ENCODE measurements around the gene ISCA2.
"Not testable (repeated sequence)": the region's sequence is repeated elsewhere in the genome, so short reads cannot be mapped to it uniquely, and the experiment has no call there.

ISCA2 gene

DNA sequence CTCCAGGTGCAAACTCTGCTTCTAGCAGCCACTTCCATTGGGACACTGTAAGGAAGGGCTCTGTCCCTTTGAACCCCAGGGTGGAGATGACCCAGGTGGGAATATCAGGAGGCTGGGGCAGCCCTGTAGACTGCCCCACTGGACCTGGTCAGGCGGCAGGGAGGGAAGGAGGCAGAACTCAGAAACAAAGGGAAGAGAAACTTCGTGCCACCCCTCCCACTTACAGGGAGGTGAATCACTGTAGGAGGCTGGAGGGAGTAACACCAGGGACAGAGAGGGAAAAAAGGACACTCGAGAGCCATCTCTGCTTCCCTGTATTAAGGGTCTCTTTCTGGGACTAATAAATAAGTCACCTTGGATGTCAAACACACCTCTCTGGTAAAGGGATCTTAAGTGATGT is 37.4 kb downstream of the ISCA2 start:
- no peak for DNase-seq

DNA sequence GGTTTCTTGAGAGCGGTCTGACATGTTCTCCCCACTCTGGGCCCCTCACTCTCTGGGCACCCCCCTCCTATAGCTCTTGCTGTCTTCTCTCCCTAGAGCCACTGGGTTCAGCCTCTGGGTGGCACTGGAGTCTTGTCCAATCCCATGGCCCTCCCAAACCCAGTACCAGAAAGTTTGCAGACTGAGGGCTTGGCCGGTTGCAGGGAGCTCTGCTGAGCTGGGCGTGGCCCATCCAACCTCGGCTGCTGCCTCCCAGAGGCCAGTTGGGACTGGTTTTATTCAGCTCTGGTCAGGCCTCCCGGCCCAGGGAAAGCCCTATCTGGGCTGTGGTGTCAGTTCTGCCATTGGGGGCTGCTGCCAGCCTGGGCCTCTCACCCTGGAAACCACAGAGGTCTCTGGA is 37.9 kb downstream of the ISCA2 start:
- DNase-seq = no peak

DNA sequence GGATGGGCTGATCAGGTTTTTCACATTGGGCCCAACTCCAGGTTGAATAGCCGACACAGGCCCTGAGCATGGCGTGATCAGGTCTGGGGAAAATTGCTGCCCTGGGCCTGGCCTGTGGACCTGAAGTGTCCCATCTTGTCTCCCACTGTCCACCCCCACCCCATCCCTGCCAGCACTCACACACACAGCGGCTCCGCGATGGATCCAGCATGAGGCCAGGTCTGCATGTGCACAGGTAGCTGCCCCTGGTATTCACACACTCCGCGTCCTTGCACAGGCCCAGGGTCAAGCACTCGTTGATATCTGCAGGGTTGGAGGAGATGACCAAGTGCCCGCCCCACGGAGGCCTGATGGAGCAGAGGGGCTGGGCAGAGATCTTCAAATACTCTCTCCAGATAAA is 38.7 kb downstream of the ISCA2 start:
- DNase-seq = no peak

DNA sequence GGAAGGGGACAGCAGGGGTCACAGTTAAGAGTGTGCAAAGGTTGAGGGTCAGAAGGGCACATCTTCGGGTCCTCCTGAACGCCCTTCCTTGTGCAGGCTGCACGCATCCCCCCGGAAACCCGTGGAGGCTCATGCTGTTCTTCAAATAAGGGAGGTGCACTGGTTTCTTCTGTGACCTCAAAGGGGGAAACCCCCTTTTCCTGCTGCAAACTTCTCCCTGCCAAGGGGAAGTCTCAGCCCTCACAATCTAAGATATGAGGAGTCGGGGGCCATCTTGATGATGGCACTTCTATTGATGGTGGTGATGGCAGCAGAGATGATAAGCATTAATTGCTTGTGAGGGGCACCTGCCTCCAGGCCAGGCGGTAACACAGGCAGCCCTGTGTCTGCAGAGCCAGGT is 40.0 kb downstream of the ISCA2 start:
- DNase-seq = no peak

DNA sequence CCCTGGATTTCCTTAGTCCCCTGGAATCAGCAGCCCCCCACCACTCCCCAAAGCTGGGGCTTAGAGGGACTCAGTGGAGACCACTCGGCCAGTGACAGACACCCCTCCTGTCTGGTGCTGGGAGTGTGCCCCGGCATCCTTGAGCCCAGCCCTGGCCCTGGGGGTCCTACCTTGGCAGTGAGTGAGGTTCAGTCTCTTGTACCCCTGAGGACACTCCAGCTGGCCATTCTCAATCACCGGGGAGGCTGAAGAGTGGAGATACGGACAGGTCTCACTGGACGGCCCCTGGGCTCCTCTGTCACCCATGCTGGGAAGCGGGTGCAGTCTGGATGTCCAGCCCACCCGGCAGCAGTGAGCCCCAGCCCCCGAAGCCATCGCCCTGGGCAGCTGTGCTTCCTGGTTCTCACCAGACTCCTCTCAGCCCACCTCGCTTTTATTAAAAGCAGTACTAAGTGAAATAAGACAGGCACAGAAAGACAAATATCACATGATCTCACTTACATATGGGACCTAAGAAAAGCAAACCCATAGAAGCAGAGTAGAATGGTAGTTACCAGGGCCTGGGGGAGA is 42.3 kb downstream of the ISCA2 start:
- no peak for DNase-seq

DNA sequence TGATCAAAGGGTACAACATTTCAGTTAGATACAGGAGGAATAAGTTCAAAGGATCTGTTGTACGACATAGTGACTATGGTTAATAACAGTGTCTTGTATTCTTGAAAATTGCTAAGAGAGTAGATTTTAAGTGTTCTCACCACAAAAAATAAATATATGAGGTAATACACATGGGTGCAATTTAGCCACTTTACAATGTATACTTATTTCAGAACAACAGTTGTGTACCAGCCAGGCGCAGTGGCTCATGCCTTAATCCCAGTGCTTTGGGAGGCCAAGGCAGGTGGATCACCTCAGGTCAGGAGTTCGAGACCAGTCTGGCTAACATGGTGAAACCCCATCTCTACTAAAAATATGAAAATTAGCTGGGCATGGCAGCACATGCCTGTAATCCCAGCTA is 42.8 kb downstream of the ISCA2 start:
- not testable (repeated sequence) for DNase-seq

DNA sequence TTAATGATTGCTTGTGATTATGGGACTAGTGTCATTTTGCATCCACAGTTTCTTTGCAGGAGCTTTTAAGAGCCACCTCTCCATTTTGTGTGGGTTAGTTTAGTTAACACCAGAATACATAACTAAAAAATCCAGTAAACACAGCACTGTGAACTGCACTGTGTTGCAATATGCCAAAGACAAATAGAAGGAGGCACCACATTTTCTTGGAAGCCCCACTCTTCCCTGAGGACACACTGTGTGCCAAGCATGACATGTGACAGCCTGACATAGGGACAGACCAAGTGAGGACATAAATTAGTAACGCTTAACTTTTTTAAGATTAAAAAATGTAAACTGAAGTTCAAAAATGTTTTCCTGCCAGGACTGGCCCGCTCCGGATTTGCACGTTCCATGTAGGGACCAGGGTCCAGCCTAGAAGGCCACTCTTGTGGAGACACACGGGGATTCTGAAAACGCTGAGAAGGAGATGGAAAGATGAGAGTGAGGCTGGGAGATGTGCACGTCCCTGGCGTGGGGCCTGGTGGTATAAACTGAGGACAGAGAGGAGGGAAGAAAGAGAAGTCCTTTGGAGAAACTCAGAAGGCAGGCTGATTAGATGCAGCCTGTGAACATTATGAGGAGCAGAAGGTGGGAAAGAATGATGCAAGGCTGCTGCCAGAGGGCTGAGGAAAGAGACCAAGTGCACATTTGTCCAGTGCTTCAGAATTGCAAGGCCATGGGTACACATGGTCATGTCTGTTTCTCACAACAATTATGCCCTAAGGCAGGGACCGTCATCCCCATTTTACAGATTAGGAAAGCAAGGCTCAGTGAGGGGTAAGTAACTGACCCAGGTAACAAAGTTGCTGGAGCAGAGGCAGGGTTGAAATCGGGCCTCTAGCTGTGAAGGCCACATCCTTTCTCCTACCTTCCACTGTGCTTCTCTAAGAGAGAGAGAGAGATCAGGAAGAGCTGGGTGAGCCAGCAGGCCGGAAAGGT is 45.1 kb downstream of the ISCA2 start:
- no peak for DNase-seq

DNA sequence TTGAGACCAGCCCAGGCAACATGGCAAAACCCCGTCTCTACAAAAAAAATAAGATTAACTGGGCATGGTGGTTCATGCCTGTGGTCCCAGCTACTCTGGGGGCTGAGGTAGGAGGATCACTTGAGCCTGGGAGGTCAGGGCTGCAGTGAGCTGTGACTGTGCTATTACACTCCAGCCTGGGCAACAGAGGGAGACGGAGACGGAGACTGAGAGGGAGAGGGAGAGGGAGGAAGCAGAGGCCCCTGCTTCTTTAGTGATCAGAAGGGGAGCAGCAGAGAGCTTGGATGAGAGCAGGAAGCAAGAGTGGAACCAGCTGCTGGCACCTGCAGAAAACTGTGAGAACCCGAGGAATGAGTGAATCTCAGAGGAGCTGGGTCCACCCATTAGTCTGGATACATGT is 45.9 kb downstream of the ISCA2 start:
- no peak for DNase-seq

DNA sequence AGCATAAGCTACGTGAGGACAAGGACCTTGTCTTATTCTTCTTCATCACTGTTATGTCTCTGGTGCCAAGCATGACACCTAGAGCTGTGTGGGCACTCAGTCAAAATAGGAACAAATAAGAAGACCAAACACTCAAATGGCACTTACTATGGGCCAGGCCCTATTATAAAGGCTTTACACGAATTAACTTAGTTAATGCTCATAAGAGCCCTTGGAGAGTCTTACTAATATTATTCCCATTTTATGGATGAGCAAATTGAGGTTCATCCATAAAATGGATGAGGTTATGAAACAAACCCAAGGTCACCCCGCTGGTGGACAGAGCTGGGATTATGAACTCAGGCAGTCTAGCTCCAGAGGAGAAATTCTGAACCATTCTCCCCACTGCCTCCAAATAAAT is 47.7 kb downstream of the ISCA2 start:
- no peak for DNase-seq

DNA sequence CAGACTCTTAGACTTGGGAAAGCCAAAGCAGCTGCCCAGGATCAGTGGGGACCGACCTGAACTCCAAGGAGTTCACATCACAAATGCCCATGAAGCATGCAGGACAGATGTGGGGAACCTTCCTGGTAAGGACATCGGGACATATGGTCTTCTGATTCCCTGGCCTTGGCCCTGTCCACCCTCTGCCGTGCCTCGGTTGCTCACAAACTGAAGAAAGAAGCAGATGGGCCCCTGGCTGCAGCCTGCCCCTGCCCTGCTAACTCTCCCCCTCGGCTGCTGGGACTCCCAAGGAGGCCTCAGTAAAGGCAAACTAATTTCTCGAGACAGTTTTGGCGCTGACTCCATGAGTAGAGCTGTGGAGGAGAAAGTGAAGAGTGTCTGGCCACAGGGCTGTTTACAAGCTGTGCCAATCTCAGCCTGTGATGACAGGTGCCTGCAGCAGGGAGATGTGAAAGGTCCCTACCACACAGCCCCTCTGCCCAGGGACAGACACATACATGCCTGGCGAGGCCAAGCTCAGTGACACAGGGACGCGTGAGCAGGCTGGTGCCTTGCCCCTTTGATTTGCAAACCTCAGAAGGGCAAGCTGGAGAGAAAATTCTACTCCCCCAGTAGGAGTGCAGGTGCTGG is 48.6 kb downstream of the ISCA2 start:
- DNase-seq = no peak

DNA sequence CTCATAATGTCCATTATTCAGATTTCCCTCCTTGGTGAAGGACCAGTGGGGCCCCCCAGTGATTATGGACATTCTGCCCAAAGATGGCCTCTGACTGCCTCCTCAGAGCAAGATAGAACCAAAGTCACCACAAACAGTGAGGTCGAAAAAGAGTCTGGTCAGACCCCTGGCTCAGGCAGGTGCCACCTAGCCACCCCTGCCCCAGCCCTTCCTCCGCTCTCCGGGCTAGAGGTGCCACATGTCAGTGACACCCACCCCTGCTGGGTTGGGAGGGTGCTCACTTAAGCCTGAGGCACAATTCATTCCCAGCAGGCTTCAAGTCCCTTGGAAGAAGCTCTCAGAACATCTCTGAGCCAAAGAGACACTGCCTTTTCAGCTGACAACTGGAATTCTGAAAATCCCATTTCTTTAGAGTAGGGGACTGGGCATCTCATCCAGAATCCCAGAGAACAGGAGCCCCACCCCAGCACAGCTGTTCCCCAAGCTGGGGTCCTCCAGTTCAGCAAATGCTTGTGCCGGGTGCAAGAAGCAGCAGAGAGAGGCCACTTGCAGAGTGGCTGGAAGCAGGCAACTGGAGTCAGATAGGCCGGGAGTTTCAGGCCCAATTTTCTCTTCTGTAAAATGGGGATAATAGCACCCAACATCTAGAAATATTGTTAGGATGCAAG is 50.3 kb downstream of the ISCA2 start:
- no peak for DNase-seq

DNA sequence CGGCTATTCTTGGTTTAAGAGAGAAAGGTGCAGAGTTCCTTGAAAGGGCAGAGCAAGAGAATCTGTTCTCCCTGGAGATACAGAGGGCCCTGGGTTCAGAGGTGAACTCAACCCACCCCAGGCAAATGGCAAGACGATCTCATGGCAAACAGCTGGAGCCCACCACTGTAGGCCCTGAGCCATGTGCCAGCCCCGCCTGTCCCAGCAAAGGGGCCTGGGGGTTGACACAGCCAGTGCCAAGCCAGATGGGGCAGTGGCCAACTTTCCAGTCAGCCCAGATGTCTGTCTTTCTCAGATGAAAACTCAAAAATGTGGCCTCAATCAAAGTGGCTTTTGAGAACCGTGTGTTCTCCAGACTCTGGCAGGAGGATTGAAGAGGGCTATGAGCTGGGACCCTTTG is 51.8 kb downstream of the ISCA2 start:
- DNase-seq = no peak

DNA sequence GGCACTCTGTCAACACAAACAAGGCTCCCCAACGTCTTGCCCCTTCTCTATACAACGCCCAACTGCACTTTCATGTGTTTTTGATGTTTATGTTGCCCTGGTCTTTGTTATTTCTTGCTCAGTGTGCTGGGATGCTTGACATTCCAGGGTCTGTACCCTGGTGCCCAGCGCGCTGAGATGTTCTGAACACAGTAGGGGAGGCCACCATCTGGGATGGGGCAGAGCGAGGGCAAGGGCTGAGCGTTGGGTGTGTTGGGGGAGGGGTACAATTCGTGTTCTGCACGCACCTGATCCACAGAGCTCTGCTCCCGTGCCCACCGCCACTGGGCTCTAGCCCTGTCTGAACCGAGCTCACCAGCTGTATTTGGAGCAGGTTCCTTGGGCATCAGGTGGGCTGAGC is 52.9 kb downstream of the ISCA2 start:
- DNase-seq = no peak

Measured in GOT3 (cell line).